ENCODE data around the gene RGMA. TPM values are rescaled to one million over a fixed set of nuclear protein-coding genes. Genes with fewer than 3 reads are reported as not detected.

RGMA gene
- total and polyA plus RNA-seq, 10 of the 15 experiments (the other 5 are each of a cell fraction or from before 2014, with no cell fraction given): not detected

GRCh38 chr15:93135997-93136397, 47.0 kb upstream of the RGMA start:
- no TSS peak for BruUV-seq (replicated peaks)
- Histone ChIP-seq H3K27me3 (replicated peaks in 1 of 2; ENCODE audit: control insufficient read depth in 2 of 2, insufficient read depth in 2 of 2, low read length in 1 of 2) (no peaks in the 10 kb centered on the region; a peak in 3 of 4 replicates), H3K4me2 (ENCODE audit: control insufficient read depth, insufficient read depth) (no peak overlapping the region), H2AFZ (ENCODE audit: control insufficient read depth, low read depth, low read length) (no peak overlapping the region), H3K79me2 (ENCODE audit: control insufficient read depth, insufficient read depth, low read length) (no peaks in the 10 kb centered on the region), H3K9ac (ENCODE audit: control insufficient read depth, insufficient read depth, low read length) (no peak overlapping the region), H3K4me3 (no peak overlapping the region), H3K4me1 (ENCODE audit: control insufficient read depth, insufficient read depth, low read length) (no peaks in the 10 kb centered on the region), H4K20me1 (ENCODE audit: control insufficient read depth, insufficient read depth) (no peaks in the 10 kb centered on the region), H3K36me3 (ENCODE audit: control insufficient read depth in 2 of 2, insufficient read depth in 2 of 2, low read length in 1 of 2) (no peaks in the 10 kb centered on the region), H3K9me3 (replicated peaks; ENCODE audit: control insufficient read depth, insufficient read depth, low read length) (no peaks in the 10 kb centered on the region), H3K27ac (ENCODE audit: control insufficient read depth, insufficient read depth) (no peak overlapping the region)
- ChIA-PET CTCF (no interaction called here), SMC1A (ENCODE audit: uncharacterized antibody, unreplicated experiment) (no interaction called here), POLR2A (no interaction called here), RAD21 (ENCODE audit: unreplicated experiment) (no interaction called here)
- no peak for ATAC-seq
- intact Hi-C loops (cut with micrococcal nuclease; ENCODE audit: unreplicated experiment): no loop called here
- no peak for DNase-seq (ENCODE audit: low read depth, low spot score)
- TF ChIP-seq SKIL (IDR thresholded peaks at IDR 0.05; ENCODE audit: low read depth, poor library complexity, severe bottlenecking) (no peak), JUND (IDR thresholded peaks at IDR 0.05; ENCODE audit: low read depth, low read length) (no peak), JUNB (IDR thresholded peaks at IDR 0.05) (no peak), PKNOX1 (IDR thresholded peaks at IDR 0.05) (no peak), USF1 (IDR thresholded peaks at IDR 0.05; ENCODE audit: borderline replicate concordance, extremely low read length, insufficient read depth, low read depth, low read length) (no peak), SP1 (IDR thresholded peaks at IDR 0.05; ENCODE audit: low read depth, low read length) (no peak), IKZF2 (IDR thresholded peaks at IDR 0.05) (no peak), CBFB (IDR thresholded peaks at IDR 0.05; ENCODE audit: low read depth) (no peak), HCFC1 (IDR thresholded peaks at IDR 0.05; ENCODE audit: low read length) (no peak), CREB1 (IDR thresholded peaks at IDR 0.05; ENCODE audit: low read depth) (no peak)
- in situ Hi-C loops (cut with MboI): no loop called here
- 25% methylated on average over 3 of the region's 3 CpGs for WGBS (ENCODE audit: insufficient coverage, insufficient replicate concordance, low lambda C conversion rate, missing lambda C conversion rate)
- no peak for FAIRE-seq

Measured in GM12878 (cell line).